SK-N-SH treated with all-trans-retinoic acid at 6 μM for 48 hours (cell line): Measurements from ENCODE around the gene AKAP13.

ENCODE experiments used
- ATAC-seq: fragments of 200-7000 bp; cut with Tn5 transposase; 3 replicates; pipeline ENCODE4 v1.9.1; 2020; ENCODE audit warnings: mild to moderate bottlenecking, moderate library complexity
- ARNTL ChIP-seq: fragments of 450-650 bp; formaldehyde crosslinking; IDR thresholded peaks from 2 replicates; pipeline ENCODE4 v1.5.0; 2020; ENCODE audit warnings: low read depth, mild to moderate bottlenecking, moderate library complexity, borderline replicate concordance
- BACH2 ChIP-seq: fragments of 250-450 bp; sonication (Bioruptor Pico); IDR thresholded peaks from 2 replicates; pipeline ENCODE4 v1.9.0; 2021; ENCODE audit warnings: mild to moderate bottlenecking, borderline replicate concordance
- CSDC2 ChIP-seq: fragments of 250-450 bp; sonication (Bioruptor Pico); IDR thresholded peaks from 2 replicates; pipeline ENCODE4 v1.5.0; 2020; ENCODE audit warnings: mild to moderate bottlenecking, moderate library complexity
- ESRRG ChIP-seq: fragments of 250-450 bp; sonication (Bioruptor Pico); IDR thresholded peaks from 2 replicates; pipeline ENCODE4 v1.6.1; 2021; ENCODE audit warnings: mild to moderate bottlenecking
- GLIS3 ChIP-seq: fragments of 250-450 bp; sonication (Bioruptor Pico); IDR thresholded peaks from 2 replicates; pipeline ENCODE4 v1.5.0; 2020; ENCODE audit warnings: mild to moderate bottlenecking, moderate library complexity
- ISL1 ChIP-seq: fragments of 250-450 bp; sonication (Bioruptor Pico); IDR thresholded peaks from 2 replicates; pipeline ENCODE4 v2.1.2; 2022; ENCODE audit warnings: mild to moderate bottlenecking, moderate library complexity
- OSR1 ChIP-seq: fragments of 250-450 bp; sonication (Bioruptor Pico); IDR thresholded peaks from 2 replicates; pipeline ENCODE4 v1.8.0; 2022; ENCODE audit warnings: moderate library complexity, mild to moderate bottlenecking, inconsistent platforms
- PPARA ChIP-seq: fragments of 250-450 bp; sonication (Bioruptor Pico); IDR thresholded peaks from 2 replicates; pipeline ENCODE4 v1.5.0; 2020; ENCODE audit warnings: mild to moderate bottlenecking, borderline replicate concordance
- RARB ChIP-seq: fragments of 250-450 bp; sonication (Bioruptor Pico); IDR thresholded peaks from 2 replicates; pipeline ENCODE4 v1.8.0; 2021; ENCODE audit warnings: mild to moderate bottlenecking, moderate library complexity
- SNAI2 ChIP-seq: fragments of 250-450 bp; sonication (Bioruptor Pico); IDR thresholded peaks from 2 replicates; pipeline ENCODE4 v1.5.0; 2020; ENCODE audit warnings: mild to moderate bottlenecking, moderate library complexity
- TCF4 ChIP-seq: fragments of 250-450 bp; sonication (Bioruptor Pico); IDR thresholded peaks from 2 replicates; pipeline ENCODE4 v1.8.0; 2021; ENCODE audit warnings: mild to moderate bottlenecking, moderate library complexity, borderline replicate concordance
- TOX ChIP-seq: fragments of 250-450 bp; sonication (Bioruptor Pico); IDR thresholded peaks from 2 replicates; pipeline ENCODE4 v1.8.0; 2021; ENCODE audit warnings: mild to moderate bottlenecking, moderate library complexity, borderline replicate concordance
- TSHZ2 ChIP-seq: fragments of 250-450 bp; sonication (Bioruptor Pico); IDR thresholded peaks from 2 replicates; pipeline ENCODE4 v1.5.0; 2020; ENCODE audit warnings: mild to moderate bottlenecking, moderate library complexity
- ZC3H10 ChIP-seq: fragments of 250-450 bp; sonication (Bioruptor Pico); IDR thresholded peaks from 2 replicates; pipeline ENCODE4 v1.5.1; 2021; ENCODE audit warnings: mild to moderate bottlenecking, moderate library complexity
- ZFP3 ChIP-seq: fragments of 250-450 bp; sonication (Bioruptor Pico); IDR thresholded peaks from 2 replicates; pipeline ENCODE4 v1.5.0; 2020; ENCODE audit warnings: mild to moderate bottlenecking, moderate library complexity
- ZFP30 ChIP-seq: fragments of 450-650 bp; formaldehyde crosslinking; IDR thresholded peaks from 2 replicates; pipeline ENCODE4 v1.5.0; 2022; ENCODE audit warnings: mild to moderate bottlenecking, moderate library complexity
- ZNF565 ChIP-seq: fragments of 450-650 bp; formaldehyde crosslinking; conservative IDR thresholded peaks from 2 replicates; pipeline ENCODE4 v1.5.0; 2020; ENCODE audit warnings: low read depth, mild to moderate bottlenecking, moderate library complexity
- ZNF70 ChIP-seq: fragments of 450-650 bp; formaldehyde crosslinking; IDR thresholded peaks from 2 replicates; pipeline ENCODE4 v1.5.0; 2020; ENCODE audit warnings: mild to moderate bottlenecking, moderate library complexity
- TF ChIP-seq, protein P1 (sequence below): fragments of 250-450 bp; sonication (Bioruptor Pico); IDR thresholded peaks from 2 replicates; pipeline ENCODE4 v1.8.0; 2021; ENCODE audit warnings: low read depth, mild to moderate bottlenecking, moderate library complexity, borderline replicate concordance
- TF ChIP-seq, protein P2 (sequence below): fragments of 250-450 bp; sonication (Bioruptor Pico); IDR thresholded peaks from 2 replicates; pipeline ENCODE4 v1.5.1; 2020; ENCODE audit warnings: low read depth, mild to moderate bottlenecking, moderate library complexity
- TF ChIP-seq, protein P3 (sequence below): fragments of 250-450 bp; sonication (Bioruptor Pico); IDR thresholded peaks from 2 replicates; pipeline ENCODE4 v1.5.1; 2021; ENCODE audit warnings: mild to moderate bottlenecking, moderate library complexity
- TF ChIP-seq, protein P4 (sequence below): fragments of 250-450 bp; sonication (Bioruptor Pico); IDR thresholded peaks from 2 replicates; pipeline ENCODE4 v1.8.0; 2020; ENCODE audit warnings: mild to moderate bottlenecking, moderate library complexity, borderline replicate concordance

AKAP13 gene

GRCh38 chr15:85746641-85747040 lies 366.2 kb downstream of the AKAP13 start:
- no peak for ATAC-seq
- TF ChIP-seq TSHZ2 (no peak), TOX (CRISPR knock-in tag) (no peak), ZNF565 (CRISPR knock-in tag) (no peak), OSR1 (CRISPR knock-in tag) (no peak), RARB (no peak), CSDC2 (no peak), BACH2 (CRISPR knock-in tag) (no peak), ZNF70 (no peak), ZFP3 (CRISPR knock-in tag) (no peak), ZC3H10 (no peak), SNAI2 (CRISPR knock-in tag) (no peak), PPARA (no peak), ZFP30 (CRISPR knock-in tag) (no peak)
- TF ChIP-seq, protein P1, sequence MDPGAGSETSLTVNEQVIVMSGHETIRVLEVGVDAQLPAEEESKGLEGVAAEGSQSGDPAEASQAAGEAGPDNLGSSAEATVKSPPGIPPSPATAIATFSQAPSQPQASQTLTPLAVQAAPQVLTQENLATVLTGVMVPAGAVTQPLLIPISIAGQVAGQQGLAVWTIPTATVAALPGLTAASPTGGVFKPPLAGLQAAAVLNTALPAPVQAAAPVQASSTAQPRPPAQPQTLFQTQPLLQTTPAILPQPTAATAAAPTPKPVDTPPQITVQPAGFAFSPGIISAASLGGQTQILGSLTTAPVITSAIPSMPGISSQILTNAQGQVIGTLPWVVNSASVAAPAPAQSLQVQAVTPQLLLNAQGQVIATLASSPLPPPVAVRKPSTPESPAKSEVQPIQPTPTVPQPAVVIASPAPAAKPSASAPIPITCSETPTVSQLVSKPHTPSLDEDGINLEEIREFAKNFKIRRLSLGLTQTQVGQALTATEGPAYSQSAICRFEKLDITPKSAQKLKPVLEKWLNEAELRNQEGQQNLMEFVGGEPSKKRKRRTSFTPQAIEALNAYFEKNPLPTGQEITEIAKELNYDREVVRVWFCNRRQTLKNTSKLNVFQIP (CRISPR knock-in tag) = no peak
- TF ChIP-seq, protein P2, sequence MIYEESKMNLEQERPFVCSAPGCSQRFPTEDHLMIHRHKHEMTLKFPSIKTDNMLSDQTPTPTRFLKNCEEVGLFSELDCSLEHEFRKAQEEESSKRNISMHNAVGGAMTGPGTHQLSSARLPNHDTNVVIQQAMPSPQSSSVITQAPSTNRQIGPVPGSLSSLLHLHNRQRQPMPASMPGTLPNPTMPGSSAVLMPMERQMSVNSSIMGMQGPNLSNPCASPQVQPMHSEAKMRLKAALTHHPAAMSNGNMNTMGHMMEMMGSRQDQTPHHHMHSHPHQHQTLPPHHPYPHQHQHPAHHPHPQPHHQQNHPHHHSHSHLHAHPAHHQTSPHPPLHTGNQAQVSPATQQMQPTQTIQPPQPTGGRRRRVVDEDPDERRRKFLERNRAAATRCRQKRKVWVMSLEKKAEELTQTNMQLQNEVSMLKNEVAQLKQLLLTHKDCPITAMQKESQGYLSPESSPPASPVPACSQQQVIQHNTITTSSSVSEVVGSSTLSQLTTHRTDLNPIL (CRISPR knock-in tag) = no peak
- TF ChIP-seq, protein P3, sequence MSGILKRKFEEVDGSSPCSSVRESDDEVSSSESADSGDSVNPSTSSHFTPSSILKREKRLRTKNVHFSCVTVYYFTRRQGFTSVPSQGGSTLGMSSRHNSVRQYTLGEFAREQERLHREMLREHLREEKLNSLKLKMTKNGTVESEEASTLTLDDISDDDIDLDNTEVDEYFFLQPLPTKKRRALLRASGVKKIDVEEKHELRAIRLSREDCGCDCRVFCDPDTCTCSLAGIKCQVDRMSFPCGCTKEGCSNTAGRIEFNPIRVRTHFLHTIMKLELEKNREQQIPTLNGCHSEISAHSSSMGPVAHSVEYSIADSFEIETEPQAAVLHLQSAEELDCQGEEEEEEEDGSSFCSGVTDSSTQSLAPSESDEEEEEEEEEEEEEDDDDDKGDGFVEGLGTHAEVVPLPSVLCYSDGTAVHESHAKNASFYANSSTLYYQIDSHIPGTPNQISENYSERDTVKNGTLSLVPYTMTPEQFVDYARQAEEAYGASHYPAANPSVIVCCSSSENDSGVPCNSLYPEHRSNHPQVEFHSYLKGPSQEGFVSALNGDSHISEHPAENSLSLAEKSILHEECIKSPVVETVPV (CRISPR knock-in tag) = no peak

GRCh38 chr15:85748176-85748575 lies 367.8 kb downstream of the AKAP13 start:
- TF ChIP-seq PPARA (no peak), ZNF70 (no peak), RARB (no peak), ESRRG (no peak), ZFP3 (CRISPR knock-in tag) (no peak), OSR1 (CRISPR knock-in tag) (no peak), TOX (CRISPR knock-in tag) (no peak), ARNTL (CRISPR knock-in tag) (no peak), ZNF565 (CRISPR knock-in tag) (no peak), TCF4 (CRISPR knock-in tag) (no peak), ZC3H10 (no peak), ISL1 (CRISPR knock-in tag) (no peak), BACH2 (CRISPR knock-in tag) (no peak), CSDC2 (no peak), ZFP30 (CRISPR knock-in tag) (no peak), GLIS3 (CRISPR knock-in tag) (no peak), TSHZ2 (no peak)
- TF ChIP-seq, protein P4, sequence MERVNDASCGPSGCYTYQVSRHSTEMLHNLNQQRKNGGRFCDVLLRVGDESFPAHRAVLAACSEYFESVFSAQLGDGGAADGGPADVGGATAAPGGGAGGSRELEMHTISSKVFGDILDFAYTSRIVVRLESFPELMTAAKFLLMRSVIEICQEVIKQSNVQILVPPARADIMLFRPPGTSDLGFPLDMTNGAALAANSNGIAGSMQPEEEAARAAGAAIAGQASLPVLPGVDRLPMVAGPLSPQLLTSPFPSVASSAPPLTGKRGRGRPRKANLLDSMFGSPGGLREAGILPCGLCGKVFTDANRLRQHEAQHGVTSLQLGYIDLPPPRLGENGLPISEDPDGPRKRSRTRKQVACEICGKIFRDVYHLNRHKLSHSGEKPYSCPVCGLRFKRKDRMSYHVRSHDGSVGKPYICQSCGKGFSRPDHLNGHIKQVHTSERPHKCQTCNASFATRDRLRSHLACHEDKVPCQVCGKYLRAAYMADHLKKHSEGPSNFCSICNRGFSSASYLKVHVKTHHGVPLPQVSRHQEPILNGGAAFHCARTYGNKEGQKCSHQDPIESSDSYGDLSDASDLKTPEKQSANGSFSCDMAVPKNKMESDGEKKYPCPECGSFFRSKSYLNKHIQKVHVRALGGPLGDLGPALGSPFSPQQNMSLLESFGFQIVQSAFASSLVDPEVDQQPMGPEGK (CRISPR knock-in tag) = no peak
- TF ChIP-seq, protein P1 (CRISPR knock-in tag) = no peak
- TF ChIP-seq, protein P3 (CRISPR knock-in tag) = no peak
- no peak for ATAC-seq
